GM21390 (cell line): ENCODE data around the gene BPI.
"Not testable (repeated sequence)": the region's sequence is repeated elsewhere in the genome, so short reads cannot be mapped to it uniquely, and the experiment has no call there.

Experiments used
- ATAC-seq: cut with Tn5 transposase; IDR thresholded peaks from one replicate; pipeline ENCODE4 v1.9.1; 2021; ENCODE audit not compliant: unreplicated experiment

BPI gene

DNA sequence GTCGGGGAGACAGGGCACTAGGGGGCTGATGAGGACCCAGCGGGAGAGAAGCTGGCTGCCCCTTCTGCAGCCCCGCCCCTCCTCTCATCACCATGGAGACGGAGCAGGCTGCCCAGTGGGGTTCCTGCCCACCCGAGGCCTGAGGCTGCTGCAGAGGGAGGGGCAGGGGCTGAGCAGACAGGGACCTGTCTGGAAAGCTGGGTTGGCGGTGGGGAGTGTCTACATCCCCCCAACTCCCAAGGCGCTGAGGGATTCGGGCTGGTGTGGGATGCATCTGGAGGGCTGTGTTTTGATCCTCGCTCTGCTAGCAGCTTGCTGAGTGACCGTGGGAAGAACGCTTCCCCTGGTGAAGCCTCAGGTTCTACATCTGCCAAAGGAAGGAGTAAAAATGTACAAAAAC lies 1.2 kb upstream of the BPI start:
- ATAC-seq, result no peak

DNA sequence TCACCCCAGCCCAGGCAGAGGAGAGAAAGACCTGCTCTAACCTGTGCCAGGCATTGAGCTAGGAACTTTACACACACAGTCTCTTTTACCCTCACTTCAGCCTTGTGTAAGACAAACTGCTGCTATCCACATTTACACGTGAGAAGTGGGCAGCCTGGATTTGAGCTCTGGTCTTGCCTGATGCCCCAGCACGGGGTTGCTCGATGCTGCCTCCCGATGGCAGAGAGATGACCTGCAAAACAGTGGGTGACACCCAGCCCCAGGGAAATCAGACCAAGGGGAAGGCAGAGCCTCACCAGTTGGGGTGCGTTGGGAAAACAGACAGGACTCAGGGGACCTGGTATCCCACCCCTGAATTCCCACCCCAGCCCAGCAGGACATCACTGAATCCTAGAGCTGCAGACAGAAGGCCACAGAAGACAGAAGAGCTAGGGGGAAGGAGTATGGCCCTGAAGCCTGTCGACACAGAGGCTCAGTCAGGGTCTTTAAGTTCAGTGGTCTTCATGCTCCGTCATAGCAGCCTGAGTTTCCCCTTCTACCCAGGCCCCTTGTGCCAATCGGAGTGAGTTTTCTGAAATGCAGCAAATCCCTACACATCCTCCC lies 990 bp downstream of the BPI start:
- ATAC-seq, result no peak

DNA sequence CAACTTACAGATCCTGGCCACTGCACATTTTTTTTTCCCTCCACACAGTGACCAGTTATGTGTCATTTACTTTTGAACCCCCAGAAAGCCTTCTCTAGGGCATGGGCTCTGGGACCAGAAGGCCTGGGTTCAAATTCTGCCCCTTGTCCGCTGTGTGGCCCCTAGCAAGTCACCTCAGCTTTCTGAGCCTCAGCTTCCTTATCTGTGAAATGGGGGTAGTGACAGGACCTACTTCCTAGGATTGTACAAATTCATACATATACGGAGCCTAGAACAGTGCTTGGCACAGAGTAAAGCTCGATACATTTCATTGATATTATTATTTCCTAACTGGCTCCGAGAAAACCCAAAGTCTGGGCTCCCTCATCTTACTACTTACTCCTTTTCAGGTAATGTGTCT lies 1.6 kb downstream of the BPI start:
- no peak for ATAC-seq

DNA sequence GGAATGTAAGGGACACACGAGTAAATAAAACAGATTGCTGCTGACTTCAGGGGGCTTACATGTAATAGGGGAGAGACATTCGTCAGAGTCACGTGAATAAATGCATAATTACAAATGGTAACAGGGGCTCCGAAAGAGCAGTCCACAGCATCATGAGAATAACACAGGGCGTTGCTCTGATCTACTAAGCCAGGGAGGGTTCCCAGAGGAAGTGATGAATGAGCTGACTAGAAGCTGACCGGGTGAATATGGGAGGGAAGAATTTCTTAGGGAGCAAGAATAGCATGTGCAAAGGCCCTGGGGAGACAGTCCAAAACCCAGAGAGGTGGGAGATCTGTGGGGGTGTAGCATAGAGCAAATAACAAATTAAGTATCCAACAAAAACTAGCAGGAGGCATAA lies 2.4 kb downstream of the BPI start:
- no peak for ATAC-seq

DNA sequence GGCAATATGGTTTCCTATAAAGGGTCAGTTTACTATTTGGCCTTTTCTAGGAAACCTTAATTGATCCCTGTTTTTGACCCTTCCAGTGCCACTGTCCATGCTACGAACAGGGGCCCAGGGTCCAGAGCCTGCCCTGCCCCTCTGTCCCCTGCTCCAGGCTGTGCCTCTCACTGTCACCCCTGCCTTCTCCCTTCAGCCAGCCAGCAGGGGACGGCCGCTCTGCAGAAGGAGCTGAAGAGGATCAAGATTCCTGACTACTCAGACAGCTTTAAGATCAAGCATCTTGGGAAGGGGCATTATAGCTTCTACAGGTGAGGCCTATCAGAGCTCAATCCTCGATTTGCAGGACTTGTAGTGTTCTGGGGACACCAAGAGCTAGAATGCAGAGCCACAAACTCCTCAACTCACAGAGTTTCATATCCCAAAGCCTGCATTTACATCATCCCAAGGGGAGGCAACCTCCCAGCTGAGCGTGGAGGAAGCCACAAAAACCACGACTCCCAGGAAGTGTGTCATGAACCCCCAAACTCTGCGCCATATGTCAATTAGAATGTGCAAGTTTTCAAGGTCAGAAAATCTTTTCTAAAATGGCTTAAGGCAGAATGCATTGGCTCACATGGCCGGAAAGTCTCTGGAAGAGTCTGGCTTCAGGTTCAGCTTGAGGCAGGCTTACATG lies 3.6 kb downstream of the BPI start:
- ATAC-seq, result no peak

DNA sequence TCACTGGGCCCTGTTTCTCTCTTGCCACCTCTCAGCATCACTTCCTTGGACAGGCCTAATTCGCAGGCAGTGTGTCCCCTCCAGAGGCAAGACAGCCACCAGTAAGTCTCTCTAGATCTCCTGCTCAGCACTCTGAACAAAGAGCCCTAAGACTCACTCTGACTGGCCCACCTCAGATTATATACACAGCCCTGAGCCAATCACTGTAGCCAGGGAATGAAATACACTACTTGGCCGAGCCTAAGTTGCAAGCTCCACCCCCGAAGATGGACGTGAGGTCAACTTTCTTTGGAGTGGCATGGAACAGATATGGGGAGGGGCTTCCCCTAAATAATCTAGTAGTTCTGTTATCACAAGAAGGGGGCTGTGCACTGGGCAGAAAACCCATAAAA lies 4.1 kb downstream of the BPI start:
- no peak for ATAC-seq

DNA sequence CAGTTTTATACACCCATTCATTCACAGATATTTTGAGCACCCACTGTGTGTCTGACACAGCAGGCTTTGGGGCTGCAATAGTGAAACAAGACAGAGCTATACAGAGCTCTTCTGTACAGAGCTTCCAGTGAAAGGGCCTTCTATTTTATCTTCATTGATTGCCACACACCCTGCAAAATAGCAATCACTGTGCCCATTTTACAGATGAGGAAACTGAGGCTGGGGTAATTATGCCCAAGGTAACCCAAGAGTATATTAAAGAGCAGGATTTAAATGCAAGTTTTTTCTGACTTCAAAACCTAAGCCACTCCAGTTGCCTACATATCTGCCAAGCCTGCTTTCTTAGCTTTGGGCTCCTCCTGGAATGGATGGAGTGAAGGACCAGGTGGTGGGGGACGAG lies 4.5 kb downstream of the BPI start:
- no peak for ATAC-seq

DNA sequence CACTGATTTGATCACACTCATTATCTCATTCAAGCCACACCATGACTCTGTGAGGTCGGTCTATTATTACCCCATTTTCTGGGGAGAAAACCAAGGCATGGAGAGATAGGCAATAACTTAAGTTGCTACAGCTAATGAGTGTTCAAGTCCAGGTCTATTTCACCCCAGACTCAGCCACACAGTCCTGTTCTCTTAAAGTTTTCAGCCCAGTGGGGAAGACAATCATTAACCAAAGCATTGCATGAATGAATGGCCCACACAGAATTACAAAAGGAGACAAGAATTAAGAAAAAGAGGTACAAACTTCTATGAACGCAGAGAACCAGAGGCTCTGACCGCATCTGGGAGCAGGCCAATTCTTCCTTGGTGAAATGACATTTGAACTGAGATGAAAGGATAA lies 7.1 kb downstream of the BPI start:
- ATAC-seq, result no peak

DNA sequence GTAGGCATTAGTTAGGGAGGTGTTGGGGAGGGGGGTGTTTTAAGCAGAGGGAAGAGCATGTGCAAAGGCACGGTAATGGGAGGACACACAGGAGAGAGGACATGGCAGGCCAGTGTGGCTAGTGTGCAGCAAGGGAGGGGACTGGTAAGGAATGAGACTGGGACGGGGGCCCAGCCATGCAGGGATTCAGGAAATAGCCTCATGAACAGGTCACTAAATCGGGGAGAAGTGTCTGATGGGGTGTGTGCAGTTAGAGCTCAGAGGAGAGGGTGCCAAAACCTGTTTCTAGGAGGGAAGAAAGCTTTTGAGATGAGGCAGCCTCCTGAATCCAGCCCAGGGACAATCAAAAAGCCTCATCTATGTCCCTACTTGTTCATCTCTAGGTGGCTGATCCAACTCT lies 7.5 kb downstream of the BPI start:
- no peak for ATAC-seq

DNA sequence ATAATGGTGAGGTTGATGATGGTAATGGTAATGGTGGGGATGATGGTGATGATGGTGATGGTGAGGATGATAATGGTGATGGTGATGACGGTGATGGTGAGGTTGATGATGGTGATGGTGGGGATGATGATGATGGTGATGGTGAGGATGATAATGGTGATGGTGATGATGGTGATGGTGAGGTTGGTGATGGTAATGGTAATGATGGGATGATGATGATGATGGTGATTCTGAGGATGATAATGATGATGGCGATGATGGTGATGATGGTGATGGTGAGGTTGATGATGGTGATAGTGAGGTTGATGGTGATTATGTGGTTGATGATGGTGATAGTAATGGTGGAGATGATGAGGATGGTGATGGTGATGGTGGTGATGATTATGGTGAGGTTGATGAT lies 9.7 kb downstream of the BPI start:
- ATAC-seq, result no peak

DNA sequence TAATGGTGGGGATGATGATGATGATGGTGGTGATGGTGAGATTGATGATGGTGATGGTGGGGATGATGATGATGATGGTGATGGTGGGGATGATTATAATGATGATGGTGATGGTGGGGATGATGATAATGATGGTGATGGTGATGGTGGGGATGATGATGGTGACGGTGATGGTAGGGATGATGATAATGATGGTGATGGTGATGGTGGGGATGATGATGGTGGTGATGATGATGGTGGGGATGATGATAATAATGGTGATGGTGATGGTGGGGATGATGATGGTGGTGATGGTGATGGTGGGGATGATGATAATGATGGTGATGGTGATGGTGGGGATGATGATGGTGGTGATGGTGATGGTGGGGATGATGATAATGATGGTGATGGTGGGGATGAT lies 10.4 kb downstream of the BPI start:
- ATAC-seq, result not testable (repeated sequence)

DNA sequence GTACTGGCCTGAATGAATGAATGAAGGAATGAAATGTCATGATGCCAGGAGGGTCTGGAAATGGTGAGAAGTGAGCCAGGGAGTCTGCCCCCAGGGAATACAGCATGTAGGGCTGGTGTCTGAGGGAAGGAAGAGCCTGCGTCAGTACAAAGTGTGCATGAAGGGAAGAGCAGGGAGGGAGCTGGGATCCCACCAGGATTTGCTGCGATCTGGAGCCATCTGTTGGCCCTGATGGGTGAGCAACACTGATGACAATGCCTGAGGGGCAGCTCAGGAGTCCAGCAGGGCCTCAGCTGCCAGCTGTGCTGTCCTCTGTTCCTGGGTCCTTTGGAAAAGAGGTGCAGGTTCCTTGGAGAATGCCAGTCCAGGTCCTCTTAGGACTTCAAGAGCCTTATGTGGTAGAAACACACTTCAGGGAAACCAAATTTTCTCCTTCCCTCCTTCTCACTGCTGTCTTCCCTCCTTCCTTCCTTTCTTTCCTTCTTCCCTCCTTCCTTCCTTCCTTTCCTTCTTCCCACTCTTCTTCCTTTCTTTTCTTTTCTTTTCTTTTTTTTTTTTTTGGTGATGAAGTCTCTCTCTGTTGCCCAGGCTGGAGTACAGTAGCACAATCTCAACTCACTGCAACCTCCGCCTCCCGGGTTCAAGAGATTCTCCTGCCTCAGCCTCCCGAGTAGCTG lies 11.5 kb downstream of the BPI start:
- ATAC-seq, result no peak

DNA sequence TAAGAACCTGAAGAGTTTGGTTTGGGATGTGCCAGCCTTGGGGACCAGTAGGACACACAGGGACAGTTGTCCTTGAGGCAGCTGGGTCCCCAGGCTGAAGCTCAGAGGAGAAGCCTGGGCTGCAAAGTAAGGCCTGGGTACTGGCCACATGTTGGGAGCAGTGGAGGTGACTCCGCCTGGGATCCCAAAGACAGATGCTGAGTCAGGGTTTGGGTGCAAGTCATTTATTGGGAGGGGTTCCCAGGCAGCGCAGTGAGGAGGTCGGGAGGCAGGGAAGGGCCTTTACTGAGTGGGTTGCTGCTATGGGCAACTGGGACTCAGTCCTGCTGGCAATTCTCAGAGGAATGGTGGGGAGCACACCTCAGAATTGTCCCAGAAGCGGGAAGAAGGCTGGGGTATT lies 12.4 kb downstream of the BPI start:
- no peak for ATAC-seq

DNA sequence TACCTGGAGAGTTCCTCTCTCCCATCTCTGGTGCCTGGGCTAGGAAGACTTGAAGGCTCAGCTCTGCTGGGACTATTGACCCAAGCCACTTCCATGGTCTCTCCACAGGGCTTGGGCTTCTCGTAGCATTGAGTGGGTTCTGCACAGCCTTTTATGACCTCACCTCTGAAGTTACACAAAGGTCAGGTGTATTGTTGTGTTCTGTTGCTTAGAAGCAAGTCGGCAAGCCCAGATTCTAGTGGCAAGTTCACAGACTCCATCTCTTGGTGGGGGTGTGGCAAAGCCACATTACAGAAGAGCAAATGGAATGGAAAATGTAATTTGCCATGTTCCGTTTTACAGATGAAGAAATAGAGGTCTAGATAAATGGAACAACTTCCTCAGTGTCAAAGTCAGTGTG lies 13.5 kb downstream of the BPI start:
- no peak for ATAC-seq

DNA sequence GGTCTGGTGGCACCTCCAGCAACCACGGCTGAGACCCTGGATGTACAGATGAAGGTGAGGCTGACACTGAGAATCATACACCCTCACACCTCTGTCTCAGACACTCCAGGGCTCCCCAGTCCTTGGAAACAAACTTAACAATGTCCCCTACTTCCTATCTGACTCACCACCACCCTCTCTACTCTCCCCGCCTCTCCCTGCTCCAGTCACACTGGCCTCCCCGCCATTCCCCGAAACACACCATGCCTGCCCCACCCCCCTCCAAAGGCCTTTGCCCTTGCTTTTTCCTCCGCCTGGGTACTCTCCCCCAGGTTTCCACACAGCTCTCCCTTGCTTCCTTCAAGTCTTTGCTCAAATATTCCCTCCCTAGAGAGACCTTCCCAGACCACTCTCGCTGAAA lies 16.3 kb downstream of the BPI start:
- no peak for ATAC-seq

DNA sequence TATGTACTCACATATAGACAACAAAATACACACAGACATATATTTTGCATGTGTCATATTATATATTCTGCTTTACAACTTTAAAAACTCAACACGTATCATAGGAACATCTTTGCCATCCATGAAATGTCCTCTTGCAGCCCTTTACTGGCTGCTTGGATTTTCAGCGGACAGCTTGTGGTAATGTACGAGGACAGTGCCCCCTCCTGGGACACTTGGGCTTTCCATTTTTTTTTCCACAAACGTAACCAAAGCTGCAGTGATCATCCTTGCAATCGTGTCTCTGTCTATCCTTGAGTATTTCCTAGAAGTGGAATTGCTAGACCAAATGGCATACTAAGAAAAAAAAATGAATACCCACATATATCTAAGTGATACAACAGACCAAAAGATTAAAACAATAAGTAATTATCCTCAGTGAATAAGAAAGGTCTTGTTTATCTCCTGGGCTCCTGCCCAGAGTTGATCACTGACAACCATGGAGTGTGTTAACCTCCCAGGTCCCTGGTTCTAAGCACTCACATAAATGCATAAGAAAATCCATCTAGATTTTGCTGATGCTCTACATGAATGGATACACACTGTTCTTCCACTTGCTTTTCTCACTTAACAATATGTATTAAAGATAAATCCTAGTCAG lies 18.1 kb downstream of the BPI start:
- no peak for ATAC-seq

DNA sequence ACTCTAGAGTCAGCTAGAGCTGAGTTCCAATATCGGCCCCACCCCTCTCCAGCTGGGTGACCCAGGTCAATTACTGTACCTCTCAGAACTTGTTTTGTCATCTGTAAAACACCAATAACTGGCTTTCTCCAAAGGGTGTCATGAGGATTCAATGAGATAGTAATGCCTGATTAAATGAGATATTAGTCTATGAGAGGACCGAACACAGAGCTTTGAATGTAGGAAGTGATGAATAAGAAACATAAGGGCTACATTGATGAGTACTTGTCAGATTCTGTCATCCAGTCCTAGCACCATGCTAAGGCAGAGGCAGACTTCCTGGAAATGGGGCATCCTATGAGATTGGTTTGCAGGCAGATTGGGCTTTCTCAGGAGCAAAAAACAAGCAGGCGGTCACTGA lies 20.2 kb downstream of the BPI start:
- no peak for ATAC-seq

DNA sequence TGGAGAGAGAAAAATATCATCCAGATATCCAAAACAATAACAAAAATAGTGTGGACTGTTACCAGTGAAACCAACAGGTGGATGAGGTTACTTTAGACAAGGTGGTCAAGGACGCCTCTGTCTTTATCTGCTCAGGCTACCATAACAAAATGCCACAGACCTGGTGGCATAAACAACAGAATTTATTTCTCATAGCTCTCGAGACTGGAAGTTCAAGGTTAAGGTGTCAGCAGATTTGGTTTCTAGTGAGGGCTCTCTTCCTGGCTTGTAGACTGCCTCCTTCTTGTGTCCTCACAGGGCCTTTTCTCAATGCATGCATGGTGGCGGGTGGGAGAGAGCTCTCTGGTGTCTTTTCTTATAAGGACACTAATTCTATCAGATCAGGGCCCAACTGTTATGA lies 21.2 kb downstream of the BPI start:
- ATAC-seq, result no peak

DNA sequence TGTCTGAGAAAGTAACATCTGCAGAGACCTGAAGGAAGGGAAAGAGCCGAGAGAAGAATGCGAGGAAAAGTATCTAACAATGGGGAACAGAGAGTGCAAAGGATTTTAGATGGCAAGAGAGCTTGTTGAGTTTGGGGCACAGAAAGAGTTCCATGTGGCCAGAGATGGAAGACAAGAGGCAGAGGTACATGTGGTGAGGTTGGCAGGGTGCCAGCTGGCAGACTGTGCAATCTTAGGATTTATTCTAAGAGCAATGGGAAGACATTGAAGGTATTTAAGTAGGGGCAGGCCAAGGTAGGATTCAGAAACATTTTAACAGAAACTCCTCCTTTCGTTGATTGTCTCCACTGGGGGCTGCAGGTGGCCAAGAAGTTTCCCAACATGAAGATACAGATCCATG lies 21.9 kb downstream of the BPI start:
- no peak for ATAC-seq

DNA sequence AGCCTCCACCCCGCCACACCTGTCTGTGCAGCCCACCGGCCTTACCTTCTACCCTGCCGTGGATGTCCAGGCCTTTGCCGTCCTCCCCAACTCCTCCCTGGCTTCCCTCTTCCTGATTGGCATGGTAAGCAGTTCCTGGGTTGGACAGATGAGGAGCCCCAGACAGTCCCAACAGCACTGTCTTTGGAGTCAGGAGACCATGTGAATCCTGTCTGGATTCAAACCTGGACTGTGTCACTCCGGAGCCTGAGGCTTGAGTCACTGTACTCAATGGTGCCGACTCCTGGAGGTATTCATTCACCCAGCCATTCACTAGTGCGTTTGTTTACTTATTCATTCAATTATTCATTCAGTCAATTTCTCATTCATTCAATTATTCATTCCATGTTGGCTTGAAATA lies 22.4 kb downstream of the BPI start:
- no peak for ATAC-seq

DNA sequence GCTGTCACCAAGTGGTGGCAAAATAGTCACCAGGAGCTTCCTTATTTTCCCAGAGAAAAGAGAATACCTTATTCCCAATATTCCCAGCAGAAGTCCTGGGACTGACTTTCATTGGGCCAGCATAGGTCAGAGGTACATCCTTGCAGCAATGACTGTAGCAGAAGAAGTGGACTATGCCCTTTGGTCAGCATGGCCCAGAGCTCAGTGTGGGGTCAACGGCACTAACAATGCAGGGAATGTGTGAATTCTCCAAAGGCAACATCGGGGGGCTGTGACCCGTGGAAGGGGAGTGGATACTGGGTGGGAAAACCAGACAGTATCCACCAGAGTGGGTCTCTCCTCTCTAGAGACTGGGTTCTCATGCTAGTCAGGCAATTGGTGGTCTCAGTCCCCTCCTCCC lies 26.7 kb downstream of the BPI start:
- no peak for ATAC-seq

DNA sequence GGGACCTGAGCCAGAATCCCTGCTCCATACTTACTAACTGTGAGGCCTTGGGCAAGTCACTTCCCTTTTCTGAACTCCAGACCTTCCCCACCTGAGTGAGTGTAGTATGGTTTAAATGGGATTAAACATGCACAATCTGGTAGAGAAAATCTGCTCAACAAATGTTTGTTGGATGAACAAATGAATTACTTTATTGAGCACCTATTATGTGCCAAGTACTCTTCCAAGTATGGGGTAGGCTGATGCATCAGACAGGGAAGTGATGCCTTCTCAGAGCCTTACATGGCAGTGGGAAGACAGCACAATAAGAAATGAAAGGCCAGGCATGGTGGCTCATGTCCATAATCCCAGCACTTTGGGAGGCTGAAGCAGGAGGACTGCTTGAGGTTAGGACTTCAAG lies 27.3 kb downstream of the BPI start:
- no peak for ATAC-seq
